ENCODE results near the gene CLDN2.
A peak's percentile ranks its signal among the peaks of the same experiment; 100 is the strongest.
"Not testable (repeated sequence)": the region's sequence is repeated elsewhere in the genome, so short reads cannot be mapped to it uniquely, and the experiment has no call there.

CLDN2 gene

GRCh38 chrX:106919932-106920452 is at the start of gene CLDN2:
TSS of gene CLDN2 (plus strand) at chrX:106920402. CDS start at chrX:106928229, 7,827 bp downstream.
- no peak for DNase-seq (ENCODE audit: low spot score)

- not testable (repeated sequence) for DNase-seq (ENCODE audit: low spot score)
Measured at GRCh38 chrX:106872796-106873195, 47.4 kb upstream of the CLDN2 start.

- DNase-seq (ENCODE audit: low spot score) = no peak
Measured at GRCh38 chrX:106874075-106874474, 46.1 kb upstream of the CLDN2 start.

GRCh38 chrX:106875151-106875550 is 45.1 kb upstream of the CLDN2 start:
- no peak for DNase-seq (ENCODE audit: low spot score)

GRCh38 chrX:106889468-106889867 is 30.7 kb upstream of the CLDN2 start:
- no peak for DNase-seq (ENCODE audit: low spot score)

GRCh38 chrX:106891762-106892460 is 28.3 kb upstream of the CLDN2 start:
- DNase-seq (ENCODE audit: low spot score) = no peak

GRCh38 chrX:106894392-106894909 is 25.8 kb upstream of the CLDN2 start:
- DNase-seq (ENCODE audit: low spot score) = peak; percentile 67

GRCh38 chrX:106894978-106895452 is 25.2 kb upstream of the CLDN2 start:
- DNase-seq (ENCODE audit: low spot score) = no peak

GRCh38 chrX:106897259-106897658 is 22.9 kb upstream of the CLDN2 start:
- no peak for DNase-seq (ENCODE audit: low spot score)

GRCh38 chrX:106898462-106898861 is 21.7 kb upstream of the CLDN2 start:
- peak; percentile 46 for DNase-seq (ENCODE audit: low spot score)

- DNase-seq (ENCODE audit: low spot score) = no peak
Measured at GRCh38 chrX:106899276-106899675, 20.9 kb upstream of the CLDN2 start.

- no peak for DNase-seq (ENCODE audit: low spot score)
Measured at GRCh38 chrX:106899841-106900240, 20.4 kb upstream of the CLDN2 start.

- DNase-seq (ENCODE audit: low spot score) = no peak
Measured at GRCh38 chrX:106901341-106901740, 18.9 kb upstream of the CLDN2 start.

GRCh38 chrX:106901781-106902219 is 18.4 kb upstream of the CLDN2 start:
- no peak for DNase-seq (ENCODE audit: low spot score)

GRCh38 chrX:106902684-106903083 is 17.5 kb upstream of the CLDN2 start:
- no peak for DNase-seq (ENCODE audit: low spot score)

- no peak for DNase-seq (ENCODE audit: low spot score)
Measured at GRCh38 chrX:106903291-106903824, 16.8 kb upstream of the CLDN2 start, which contains the start of gene RIPPLY1. TSS of gene RIPPLY1 (minus strand) at chrX:106903341. CDS start at chrX:106903287, 54 bp downstream.

GRCh38 chrX:106903856-106904528 is 16.2 kb upstream of the CLDN2 start:
- no peak for DNase-seq (ENCODE audit: low spot score)

- DNase-seq (ENCODE audit: low spot score) = no peak
Measured at GRCh38 chrX:106905064-106905708, 15.0 kb upstream of the CLDN2 start.

GRCh38 chrX:106906361-106906760 is 13.8 kb upstream of the CLDN2 start:
- DNase-seq (ENCODE audit: low spot score) = no peak

GRCh38 chrX:106912864-106913263 is 7.3 kb upstream of the CLDN2 start:
- DNase-seq (ENCODE audit: low spot score) = no peak

GRCh38 chrX:106917830-106918500 is 2.2 kb upstream of the CLDN2 start:
- no peak for DNase-seq (ENCODE audit: low spot score)

Data from pons (tissue), 1 donor.